Testis (tissue), 3 donors: ENCODE measurements around the gene TCERG1L. TPM values are rescaled to one million over a fixed set of nuclear protein-coding genes. Genes with fewer than 3 reads are reported as not detected.

Source experiments
- DNase-seq: peaks from one replicate; pipeline ENCODE4 v3.0.0-alpha.2; 2019
- H3K27ac ChIP-seq, 2 donors: fragments of 200-600 bp; sonication (generic); one replicate each; pipeline ENCODE4 v1.5.1; 2019
- H3K27me3 ChIP-seq: fragments of 200-600 bp; sonication (generic); one replicate; pipeline ENCODE4 v1.5.1; 2019
- H3K36me3 ChIP-seq: fragments of 200-600 bp; sonication (generic); one replicate; pipeline ENCODE4 v1.5.1; 2017; ENCODE audit warnings: low read depth; ENCODE audit errors: missing control alignments
- H3K4me1 ChIP-seq: fragments of 200-600 bp; sonication (generic); one replicate; pipeline ENCODE4 v1.5.1; 2019
- H3K4me3 ChIP-seq, 2 donors: fragments of 200-600 bp; sonication (generic); one replicate each; pipeline ENCODE4 v1.5.1; 2017 to 2019
- H3K9me3 ChIP-seq: fragments of 200-600 bp; sonication (generic); one replicate; pipeline ENCODE4 v1.5.1; 2017
- CTCF ChIP-seq, 3 experiments: fragments of 450-650 bp in 2 of 3; fragments of 200-600 bp in 1 of 3; sonication (generic) in 1 of 3; IDR thresholded peaks; one replicate each; pipeline ENCODE4 v1.5.1; 2016 to 2019; ENCODE audit warnings: antibody characterized with exemption in 3 of 3, mild to moderate bottlenecking in 2 of 3, moderate library complexity in 1 of 3
- POLR2A ChIP-seq: fragments of 450-650 bp; IDR thresholded peaks from one replicate; pipeline ENCODE4 v1.6.1; 2017; ENCODE audit warnings: antibody characterized with exemption, mild to moderate bottlenecking, moderate library complexity
- WGBS, 2 donors: methylation state at CpG; one replicate each; pipeline ENCODE4 v1.1.5; 2018; 5-methylcytosine and 5-hydroxymethylcytosine counted together
- intact Hi-C: fragments of 100-400 bp; cut with DNase I; formaldehyde crosslinking; loops from one replicate; pipeline ENCODE4 v1.15.1; 2023; ENCODE audit warnings: low total_unique reads
- polyA plus RNA-seq: library from polyadenylated mRNA; stranded (reverse); fragments of 350-450 nt; fragmentation: Illumina TruSeq; extraction: RNeasy Lipid Tissue Mini Kit (QIAGEN cat#74804); gene quantifications from one replicate; pipeline ENCODE4 v1.2.3, GENCODE V29; 2014; ENCODE audit warnings: low read depth, low replicate concordance; ENCODE audit not compliant: insufficient read depth
- total RNA-seq, 2 donors: library from RNA; depleted of rRNA; stranded (reverse); fragments of >200 nt; gene quantifications; one replicate each; pipeline ENCODE4 v1.2.3, GENCODE V29; 2016

The TCERG1L gene
- total and polyA plus RNA-seq, 3 donors from 2014 or later: 3.0 to 8.3 (median 7.7) TPM

- no peaks in the 10 kb centered on the region for H3K9me3 ChIP-seq
- no peak for DNase-seq
- whole genome bisulfite sequencing, 2 donors: 93 to 95% methylated on average over 12 of the region's 12 CpGs
- no peak for TF ChIP-seq CTCF (IDR thresholded peaks at IDR 0.05)
- no peak for TF ChIP-seq POLR2A
- intact Hi-C loops: no loop called here
- no peaks in the 10 kb centered on the region for H3K27me3 ChIP-seq
- peaks cover 14% of the 10 kb centered on the region for H3K4me1 ChIP-seq
- H3K27ac ChIP-seq: no peak overlapping the region
- no peak overlapping the region for H3K4me3 ChIP-seq
- no peaks in the 10 kb centered on the region for H3K36me3 ChIP-seq
Measured at GRCh38 chr10:131092386-131092785, 219.1 kb downstream of the TCERG1L start.

- H3K27me3 ChIP-seq: no peaks in the 10 kb centered on the region
- H3K9me3 ChIP-seq: no peaks in the 10 kb centered on the region
- intact Hi-C loops: no loop called here
- no peak for DNase-seq
- no peak overlapping the region for H3K4me3 ChIP-seq
- TF ChIP-seq CTCF (IDR thresholded peaks at IDR 0.05): no peak
- TF ChIP-seq POLR2A: no peak
- H3K36me3 ChIP-seq: no peaks in the 10 kb centered on the region
- H3K27ac ChIP-seq: no peak overlapping the region
- H3K4me1 ChIP-seq: peaks cover 14% of the 10 kb centered on the region
- WGBS, 2 donors: 87 to 95% methylated on average over 11 of the region's 11 CpGs
Measured at GRCh38 chr10:131091682-131092081, 219.8 kb downstream of the TCERG1L start.

- H3K9me3 ChIP-seq: no peaks in the 10 kb centered on the region
- intact Hi-C loops: no loop called here
- peaks cover 14% of the 10 kb centered on the region for H3K4me1 ChIP-seq
- no peak overlapping the region for H3K4me3 ChIP-seq
- no peaks in the 10 kb centered on the region for H3K36me3 ChIP-seq
- H3K27me3 ChIP-seq: no peaks in the 10 kb centered on the region
- TF ChIP-seq CTCF (IDR thresholded peaks at IDR 0.05) (no peak), POLR2A (no peak)
- H3K27ac ChIP-seq: no peak overlapping the region
- 88 to 92% methylated on average over 14 to 17 of the region's 17 CpGs for WGBS, 2 donors
- DNase-seq: no peak
Measured at GRCh38 chr10:131090761-131091661, 220.5 kb downstream of the TCERG1L start.

GRCh38 chr10:131089861-131090260, 221.7 kb downstream of the TCERG1L start:
- H3K36me3 ChIP-seq: no peaks in the 10 kb centered on the region
- no peak overlapping the region for H3K4me3 ChIP-seq
- H3K27me3 ChIP-seq: no peaks in the 10 kb centered on the region
- WGBS, 2 donors: 71 to 90% methylated on average over 9 to 14 of the region's 14 CpGs
- H3K27ac ChIP-seq: no peak overlapping the region
- H3K9me3 ChIP-seq: no peaks in the 10 kb centered on the region
- no peak for DNase-seq
- TF ChIP-seq CTCF (IDR thresholded peaks at IDR 0.05) (no peak), POLR2A (no peak)
- peaks cover 12% of the 10 kb centered on the region for H3K4me1 ChIP-seq
- intact Hi-C loops: no loop called here
